NCI-H2081 treated with DMSO at 0.1 percent for 48 hours (cell line): ENCODE measurements around the gene MYH14.

Experiments
- DNase-seq: peaks from one replicate; lab custom pipeline; 2025; lab: John Stamatoyannopoulos, UW

MYH14 gene

GRCh38 chr19:50258918-50259372, 55.5 kb downstream of the MYH14 start:
- DNase-seq = no peak

- DNase-seq = no peak
Measured at GRCh38 chr19:50261446-50261970, 58.1 kb downstream of the MYH14 start.

- no peak for DNase-seq
Measured at GRCh38 chr19:50263176-50263575, 59.8 kb downstream of the MYH14 start.

- no peak for DNase-seq
Measured at GRCh38 chr19:50264483-50265186, 61.2 kb downstream of the MYH14 start.

GRCh38 chr19:50266041-50266440, 62.6 kb downstream of the MYH14 start:
- no peak for DNase-seq

- DNase-seq = no peak
Measured at GRCh38 chr19:50266896-50267295, 63.5 kb downstream of the MYH14 start.

- no peak for DNase-seq
Measured at GRCh38 chr19:50268041-50268440, 64.6 kb downstream of the MYH14 start.

- DNase-seq = no peak
Measured at GRCh38 chr19:50268501-50268900, 65.1 kb downstream of the MYH14 start.

- no peak for DNase-seq
Measured at GRCh38 chr19:50269653-50270052, 66.2 kb downstream of the MYH14 start.

GRCh38 chr19:50272263-50272897, 69.0 kb downstream of the MYH14 start:
- DNase-seq = no peak

GRCh38 chr19:50273821-50274220, 70.4 kb downstream of the MYH14 start:
- DNase-seq = no peak

- no peak for DNase-seq
Measured at GRCh38 chr19:50275577-50276368, 72.4 kb downstream of the MYH14 start.

- no peak for DNase-seq
Measured at GRCh38 chr19:50276370-50277063, 73.1 kb downstream of the MYH14 start.

- no peak for DNase-seq
Measured at GRCh38 chr19:50277966-50278580, 74.7 kb downstream of the MYH14 start.

GRCh38 chr19:50280074-50280473, 76.7 kb downstream of the MYH14 start:
- DNase-seq = no peak

- no peak for DNase-seq
Measured at GRCh38 chr19:50280983-50281382, 77.6 kb downstream of the MYH14 start.

- no peak for DNase-seq
Measured at GRCh38 chr19:50281491-50281890, 78.1 kb downstream of the MYH14 start.

GRCh38 chr19:50285833-50286232, 82.4 kb downstream of the MYH14 start:
- no peak for DNase-seq

GRCh38 chr19:50286443-50286842, 83.0 kb downstream of the MYH14 start:
- no peak for DNase-seq

GRCh38 chr19:50287331-50287730, 83.9 kb downstream of the MYH14 start:
- DNase-seq = no peak

- DNase-seq = no peak
Measured at GRCh38 chr19:50288954-50289353, 85.5 kb downstream of the MYH14 start.

GRCh38 chr19:50290011-50290410, 86.6 kb downstream of the MYH14 start:
- no peak for DNase-seq
